NT2/D1 (cell line): ENCODE results near the gene NABP2.

ENCODE experiments used
- DNase-seq: peaks from one replicate; pipeline ENCODE4 v3.0.0-alpha.2; 2011; ENCODE audit warnings: low read depth, low spot score
- H3K27me3 ChIP-seq: 2 replicates; pipeline ENCODE4 v1.6.0; 2011; ENCODE audit warnings: mild to moderate bottlenecking; ENCODE audit not compliant: insufficient read length, insufficient read depth
- H3K36me3 ChIP-seq: 2 replicates; pipeline ENCODE4 v1.6.1; 2011; ENCODE audit warnings: mild to moderate bottlenecking, low read length, mixed read lengths; ENCODE audit not compliant: insufficient read depth, insufficient read length
- H3K4me1 ChIP-seq: 2 replicates; pipeline ENCODE4 v1.5.1; 2011; ENCODE audit not compliant: insufficient read depth, insufficient read length
- H3K4me3 ChIP-seq: 2 replicates; pipeline ENCODE4 v1.5.1; 2011; ENCODE audit warnings: low read depth; ENCODE audit not compliant: insufficient read length
- H3K9ac ChIP-seq: 2 replicates; pipeline ENCODE4 v1.6.0; 2011; ENCODE audit warnings: low read depth; ENCODE audit not compliant: insufficient read length
- H3K9me3 ChIP-seq: 2 replicates; pipeline ENCODE4 v1.5.1; 2011; ENCODE audit warnings: mild to moderate bottlenecking, low read length; ENCODE audit not compliant: insufficient read depth
- SUZ12 ChIP-seq: IDR thresholded peaks from 2 replicates; pipeline ENCODE4 v1.6.1; 2011; ENCODE audit not compliant: insufficient read length, insufficient read depth; ENCODE audit errors: extremely low read depth
- YY1 ChIP-seq: IDR thresholded peaks from 2 replicates; pipeline ENCODE4 v1.6.1; 2011; ENCODE audit not compliant: insufficient read length, insufficient read depth
- ZNF274 ChIP-seq: IDR thresholded peaks from 2 replicates; pipeline ENCODE4 v1.6.1; 2011; ENCODE audit warnings: mild to moderate bottlenecking, low read depth, low read length

The NABP2 gene

GRCh38 chr12:56248711-56249110 lies 24.6 kb downstream of the NABP2 start:
- H3K9me3 ChIP-seq, result no peaks in the 10 kb centered on the region
- no peak for DNase-seq
- TF ChIP-seq YY1 (no peak), ZNF274 (no peak), SUZ12 (no peak)
- H3K4me3 ChIP-seq, result no peak overlapping the region
- no peaks in the 10 kb centered on the region for H3K4me1 ChIP-seq
- H3K9ac ChIP-seq, result no peak overlapping the region
- no peaks in the 10 kb centered on the region for H3K27me3 ChIP-seq
- peaks cover 93% of the 10 kb centered on the region for H3K36me3 ChIP-seq

- peaks cover 12% of the 10 kb centered on the region for H3K4me1 ChIP-seq
- H3K4me3 ChIP-seq, result no peak overlapping the region
- peaks cover 95% of the 10 kb centered on the region for H3K36me3 ChIP-seq
- no peaks in the 10 kb centered on the region for H3K27me3 ChIP-seq
- H3K9ac ChIP-seq, result no peak overlapping the region
- no peak for TF ChIP-seq SUZ12
- TF ChIP-seq YY1, result no peak
- TF ChIP-seq ZNF274, result no peak
- no peak for DNase-seq
- H3K9me3 ChIP-seq, result no peaks in the 10 kb centered on the region
Measured at GRCh38 chr12:56252649-56253048, 28.5 kb downstream of the NABP2 start.

DNA sequence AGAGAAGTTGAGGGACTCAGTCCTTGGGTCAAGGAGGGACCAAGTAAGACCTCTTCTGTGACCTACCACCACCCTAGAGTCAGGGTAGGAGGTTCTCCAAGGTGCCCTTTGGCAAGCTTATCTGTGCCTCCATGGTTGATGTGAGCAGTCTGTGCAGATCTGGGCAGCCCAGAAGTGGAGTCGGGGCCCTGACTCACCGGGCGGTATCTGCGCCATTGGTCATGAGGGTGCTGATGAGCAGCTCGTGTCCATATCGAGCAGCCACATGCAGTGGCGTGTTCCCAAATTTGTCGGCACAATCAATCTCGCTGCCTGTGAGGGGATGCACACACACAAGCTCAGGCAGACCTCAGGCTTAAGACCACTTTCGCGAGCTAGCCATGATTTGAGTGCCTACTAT lies 28.9 kb downstream of the NABP2 start:
- H3K4me3 ChIP-seq, result no peak overlapping the region
- H3K9me3 ChIP-seq, result no peaks in the 10 kb centered on the region
- no peaks in the 10 kb centered on the region for H3K27me3 ChIP-seq
- H3K9ac ChIP-seq, result no peak overlapping the region
- no peak for DNase-seq
- H3K36me3 ChIP-seq, result peaks cover 91% of the 10 kb centered on the region
- peaks cover 12% of the 10 kb centered on the region for H3K4me1 ChIP-seq
- TF ChIP-seq SUZ12, result no peak
- no peak for TF ChIP-seq YY1
- no peak for TF ChIP-seq ZNF274

GRCh38 chr12:56255671-56256070 lies 31.5 kb downstream of the NABP2 start:
- TF ChIP-seq SUZ12, result no peak
- no peak for TF ChIP-seq ZNF274
- TF ChIP-seq YY1, result no peak
- no peak for DNase-seq
- H3K36me3 ChIP-seq, result peaks cover 66% of the 10 kb centered on the region
- peaks cover 12% of the 10 kb centered on the region for H3K4me1 ChIP-seq
- no peak overlapping the region for H3K9ac ChIP-seq
- H3K27me3 ChIP-seq, result peaks cover 10% of the 10 kb centered on the region
- H3K4me3 ChIP-seq, result no peak overlapping the region
- H3K9me3 ChIP-seq, result no peaks in the 10 kb centered on the region

GRCh38 chr12:56256326-56256960 lies 32.3 kb downstream of the NABP2 start:
- Histone ChIP-seq H3K4me1 (peaks cover 12% of the 10 kb centered on the region), H3K4me3 (peak overlapping the region; percentile 82), H3K9ac (no peak overlapping the region), H3K9me3 (no peaks in the 10 kb centered on the region), H3K36me3 (peaks cover 58% of the 10 kb centered on the region), H3K27me3 (peaks cover 10% of the 10 kb centered on the region)
- DNase-seq, result no peak
- TF ChIP-seq ZNF274 (no peak), YY1 (no peak), SUZ12 (no peak)

GRCh38 chr12:56257071-56257470 lies 32.9 kb downstream of the NABP2 start:
- Histone ChIP-seq H3K9me3 (no peaks in the 10 kb centered on the region), H3K9ac (peak overlapping the region; percentile 96), H3K27me3 (peaks cover 10% of the 10 kb centered on the region), H3K4me1 (peaks cover 12% of the 10 kb centered on the region), H3K4me3 (peak overlapping the region; percentile 82), H3K36me3 (peaks cover 52% of the 10 kb centered on the region)
- no peak for DNase-seq
- TF ChIP-seq SUZ12 (no peak), YY1 (no peak), ZNF274 (no peak)

- Histone ChIP-seq H3K27me3 (peaks cover 10% of the 10 kb centered on the region), H3K36me3 (peaks cover 47% of the 10 kb centered on the region), H3K9ac (peak overlapping the region; percentile 96), H3K4me1 (peaks cover 12% of the 10 kb centered on the region), H3K4me3 (peak overlapping the region; percentile 82), H3K9me3 (no peaks in the 10 kb centered on the region)
- peak; percentile 63 for DNase-seq
- no peak for TF ChIP-seq ZNF274
- TF ChIP-seq SUZ12, result no peak
- TF ChIP-seq YY1, result no peak
Measured at GRCh38 chr12:56257491-56258067, 33.4 kb downstream of the NABP2 start.
